Naive B cell (primary cell): ENCODE results near the gene HJV. TPM values are rescaled to one million over a fixed set of nuclear protein-coding genes. Genes with fewer than 3 reads are reported as not detected.

Experiments
- ATAC-seq, 2 donors: fragments of 150-1000 bp; cut with Tn5 transposase; 2 replicates each; pipeline ENCODE4 v1.10.0; 2021; ENCODE audit warnings: low read depth in 2 of 2, mild to moderate bottlenecking in 2 of 2, moderate library complexity in 2 of 2
- DNase-seq: peaks from one replicate; pipeline ENCODE4 v3.0.0; 2022
- H3K27ac Mint-ChIP-seq, 6 donors: one replicate each; pipeline ENCODE4 v1.8.0; 2020 to 2022; ENCODE audit warnings: mild to moderate bottlenecking in 6 of 6, mixed read lengths in 6 of 6, moderate library complexity in 5 of 6, inconsistent platforms in 2 of 6
- H3K27me3 Mint-ChIP-seq, 3 donors: one replicate each; pipeline ENCODE4 v1.8.0; 2021 to 2022; ENCODE audit warnings: mixed read lengths in 3 of 3, mild to moderate bottlenecking in 1 of 3
- H3K36me3 Mint-ChIP-seq, 2 donors: one replicate each; pipeline ENCODE4 v1.8.0; 2020 to 2022; ENCODE audit warnings: mixed read lengths in 2 of 2, inconsistent platforms in 1 of 2, mild to moderate bottlenecking in 1 of 2
- H3K4me1 Mint-ChIP-seq, 3 donors: one replicate each; pipeline ENCODE4 v1.8.0; 2020 to 2022; ENCODE audit warnings: mixed read lengths in 3 of 3, inconsistent platforms in 1 of 3, mild to moderate bottlenecking in 1 of 3, moderate library complexity in 1 of 3
- H3K4me3 Mint-ChIP-seq, 8 donors: one replicate each; pipeline ENCODE4 v1.8.0; 2020 to 2022; ENCODE audit warnings: mild to moderate bottlenecking in 8 of 8, mixed read lengths in 8 of 8, moderate library complexity in 8 of 8, inconsistent platforms in 2 of 8
- H3K9me3 Mint-ChIP-seq, 7 donors: one replicate each; pipeline ENCODE4 v1.8.0; 2020 to 2022; ENCODE audit warnings: mixed read lengths in 7 of 7, mild to moderate bottlenecking in 5 of 7, inconsistent platforms in 2 of 7, moderate library complexity in 1 of 7
- polyA plus RNA-seq, 6 donors: library from polyadenylated mRNA; unstranded; fragments of 300-500 nt; fragmentation: Illumina TruSeq; gene quantifications; one replicate each; pipeline ENCODE4 v1.2.3, GENCODE V29; 2021; ENCODE audit warnings: low read depth in 6 of 6

Gene HJV
- polyA plus RNA-seq, 6 donors from 2014 or later: not detected

- no peak for ATAC-seq
- Mint-ChIP-seq H3K27ac (peak overlapping the region; percentile 21 to 83 (median 60)), H3K27me3 (no peaks in the 10 kb centered on the region), H3K36me3 (no peaks in the 10 kb centered on the region), H3K9me3 (no peaks in the 10 kb centered on the region), H3K4me3 (peak overlapping the region in 6 of 8 donors; percentile 24 to 60 (median 49)), H3K4me1 (peaks cover 46 to 61% (median 48%) of the 10 kb centered on the region in 3 donors)
- DNase-seq: no peak
Measured at GRCh38 chr1:145985129-145985501, 36.4 kb downstream of the HJV start.

- peak overlapping the region in 2 of 8 donors; percentile 45 to 60 for H3K4me3 Mint-ChIP-seq
- H3K36me3 Mint-ChIP-seq: no peaks in the 10 kb centered on the region
- peaks cover 40 to 60% (median 42%) of the 10 kb centered on the region in 3 donors for H3K4me1 Mint-ChIP-seq
- DNase-seq (no peak), ATAC-seq (no peak)
- H3K9me3 Mint-ChIP-seq: no peaks in the 10 kb centered on the region
- peak overlapping the region; percentile 50 to 86 (median 72) for H3K27ac Mint-ChIP-seq
- no peaks in the 10 kb centered on the region for H3K27me3 Mint-ChIP-seq
Measured at GRCh38 chr1:145983960-145984830, 37.3 kb downstream of the HJV start.

DNA sequence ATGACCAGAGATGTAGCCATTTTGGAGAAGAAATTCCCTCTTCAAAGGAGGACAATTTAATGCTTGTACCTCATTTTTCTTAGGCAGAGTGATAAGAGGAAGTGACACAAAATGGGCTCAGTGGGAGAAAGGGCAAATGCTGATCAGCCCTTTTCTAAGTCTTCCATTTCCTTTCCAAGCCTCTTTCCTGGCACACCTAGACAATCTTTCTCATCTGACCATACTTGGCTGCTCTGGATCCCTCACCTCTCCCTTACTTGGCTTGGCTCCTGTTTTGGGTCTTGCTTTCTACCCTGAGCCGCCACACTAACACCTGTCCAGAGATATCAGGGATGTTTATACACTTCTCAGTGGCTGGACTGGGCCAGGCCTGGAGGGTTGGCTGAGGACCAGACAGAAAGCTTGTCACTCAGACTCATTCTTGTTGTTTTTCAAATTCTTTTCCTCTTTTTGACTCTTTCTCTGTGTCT, 38.3 kb downstream of the HJV start:
- ATAC-seq: no peak
- Mint-ChIP-seq H3K27me3 (no peaks in the 10 kb centered on the region), H3K4me1 (peaks cover 32 to 55% (median 33%) of the 10 kb centered on the region in 3 donors), H3K27ac (peak overlapping the region in 5 of 6 donors; percentile 72 to 95 (median 78)), H3K4me3 (peak overlapping the region in 6 of 8 donors; percentile 0 to 76 (median 28)), H3K36me3 (no peaks in the 10 kb centered on the region), H3K9me3 (no peaks in the 10 kb centered on the region)
- DNase-seq: no peak

- Mint-ChIP-seq H3K4me1 (peaks cover 23 to 47% (median 23%) of the 10 kb centered on the region in 3 donors), H3K27me3 (no peaks in the 10 kb centered on the region), H3K9me3 (no peaks in the 10 kb centered on the region), H3K4me3 (peak overlapping the region in 5 of 8 donors; percentile 17 to 80 (median 55)), H3K27ac (peak overlapping the region in 5 of 6 donors; percentile 55 to 88 (median 79)), H3K36me3 (no peaks in the 10 kb centered on the region)
- ATAC-seq (no peak), DNase-seq (no peak)
Measured at GRCh38 chr1:145982010-145982723, 39.4 kb downstream of the HJV start.

GRCh38 chr1:145980457-145980994, 41.0 kb downstream of the HJV start:
- Mint-ChIP-seq H3K27ac (no peak overlapping the region), H3K9me3 (no peaks in the 10 kb centered on the region), H3K36me3 (no peaks in the 10 kb centered on the region), H3K27me3 (no peaks in the 10 kb centered on the region), H3K4me1 (peaks cover 13 to 41% (median 13%) of the 10 kb centered on the region in 3 donors), H3K4me3 (no peak overlapping the region)
- no peak for ATAC-seq
- no peak for DNase-seq

DNA sequence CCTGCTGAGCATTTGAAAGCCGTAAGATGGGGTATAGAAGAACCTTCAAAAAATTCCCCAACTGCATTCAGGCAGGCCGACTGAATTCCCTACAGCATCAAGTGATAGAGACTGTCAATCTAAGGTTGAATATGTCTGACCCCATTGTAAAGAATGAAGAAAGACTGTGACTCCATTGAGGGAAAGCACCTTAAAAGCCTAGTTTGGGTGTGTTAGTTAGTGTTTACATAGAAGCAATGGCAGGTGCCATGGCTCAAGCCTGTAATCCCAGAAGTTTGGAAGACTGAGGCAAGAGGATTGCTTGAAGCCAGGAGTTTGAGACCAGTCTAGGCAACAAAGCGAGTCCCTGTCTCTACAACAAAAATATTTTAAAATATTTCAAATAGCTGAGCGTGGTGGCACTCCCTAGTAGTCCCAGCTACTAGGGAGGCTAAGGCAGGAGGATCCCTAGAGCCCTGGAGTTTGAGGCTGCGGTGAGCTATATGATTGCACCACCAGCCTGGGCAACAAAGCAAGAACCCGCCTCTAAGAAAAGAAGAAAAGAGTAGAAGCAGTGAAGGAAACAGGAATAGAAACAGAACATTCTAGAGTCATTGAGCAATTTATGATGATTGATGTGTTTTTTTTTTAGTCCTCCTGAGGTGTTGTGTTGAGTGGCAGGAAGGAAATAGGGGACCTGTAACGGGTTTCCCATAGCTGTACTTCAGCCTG, 41.6 kb downstream of the HJV start:
- Mint-ChIP-seq H3K27ac (no peak overlapping the region), H3K27me3 (no peaks in the 10 kb centered on the region), H3K4me1 (peaks cover 7 to 40% (median 9%) of the 10 kb centered on the region in 3 donors), H3K4me3 (no peak overlapping the region), H3K36me3 (peaks cover 0 to 6% of the 10 kb centered on the region in 2 donors), H3K9me3 (no peaks in the 10 kb centered on the region)
- DNase-seq (peak; percentile 61), ATAC-seq (peak; percentile 26 to 31)

DNA sequence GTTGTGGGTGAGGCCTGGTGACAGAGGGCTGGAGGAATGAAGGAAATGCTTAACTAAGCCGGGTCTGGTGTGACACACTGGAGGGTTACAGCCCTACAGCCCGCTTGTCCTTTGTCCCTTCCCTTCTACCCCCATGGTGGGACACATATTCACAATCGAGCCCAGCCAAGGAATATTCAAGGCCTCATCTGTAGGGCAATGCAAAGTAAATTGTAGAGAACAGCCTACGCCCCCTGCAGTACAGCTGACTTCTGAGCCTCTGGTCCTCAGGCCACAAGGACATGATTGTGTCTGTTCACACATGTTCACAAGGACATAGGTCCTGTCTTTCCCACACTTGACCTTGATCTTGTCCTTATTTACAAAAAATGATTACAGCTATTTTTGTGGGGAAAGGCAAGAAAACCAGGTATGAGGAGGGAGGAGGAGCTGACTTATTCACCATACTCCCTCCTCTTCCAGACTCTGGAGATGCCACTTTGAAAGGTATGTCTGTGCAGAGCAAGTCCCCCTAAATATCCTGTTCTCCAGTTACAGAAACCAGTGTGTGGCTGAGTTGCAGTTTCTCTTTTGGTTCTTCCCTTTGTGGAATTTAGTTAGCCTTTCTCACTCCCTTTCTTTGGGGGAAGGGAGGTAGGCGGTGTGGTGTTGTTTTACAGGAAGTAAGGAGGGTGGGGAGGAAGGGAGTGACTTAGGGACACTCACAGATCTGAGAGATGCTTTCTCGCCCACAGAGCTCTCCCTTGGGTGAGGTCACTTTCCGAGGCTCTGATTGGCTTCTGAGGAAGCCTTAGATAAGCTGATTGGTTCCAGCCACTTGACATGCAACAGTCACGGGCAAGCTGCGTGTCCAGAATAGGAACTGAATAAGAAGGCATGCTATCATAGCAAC, 42.4 kb downstream of the HJV start:
- no peak overlapping the region for H3K27ac Mint-ChIP-seq
- H3K27me3 Mint-ChIP-seq: no peaks in the 10 kb centered on the region
- ATAC-seq: peak; percentile 82 to 84
- H3K4me3 Mint-ChIP-seq: no peak overlapping the region
- no peaks in the 10 kb centered on the region for H3K9me3 Mint-ChIP-seq
- peaks cover 0 to 39% (median 6%) of the 10 kb centered on the region in 3 donors for H3K4me1 Mint-ChIP-seq
- peak; percentile 85 for DNase-seq
- H3K36me3 Mint-ChIP-seq: peaks cover 0 to 8% of the 10 kb centered on the region in 2 donors

GRCh38 chr1:145978471-145978853, 43.1 kb downstream of the HJV start:
- H3K27me3 Mint-ChIP-seq: no peaks in the 10 kb centered on the region
- H3K27ac Mint-ChIP-seq: no peak overlapping the region
- peaks cover 0 to 8% of the 10 kb centered on the region in 2 donors for H3K36me3 Mint-ChIP-seq
- H3K9me3 Mint-ChIP-seq: no peaks in the 10 kb centered on the region
- H3K4me3 Mint-ChIP-seq: no peak overlapping the region
- ATAC-seq (no peak), DNase-seq (no peak)
- H3K4me1 Mint-ChIP-seq: peaks cover 0 to 32% (median 6%) of the 10 kb centered on the region in 3 donors

- Mint-ChIP-seq H3K9me3 (no peaks in the 10 kb centered on the region), H3K4me3 (peak overlapping the region in 1 of 8 donors; percentile 56), H3K27me3 (no peaks in the 10 kb centered on the region), H3K36me3 (peaks cover 0 to 8% of the 10 kb centered on the region in 2 donors), H3K4me1 (peaks cover 0 to 29% (median 6%) of the 10 kb centered on the region in 3 donors), H3K27ac (no peak overlapping the region)
- peak; percentile 15 to 31 for ATAC-seq
- DNase-seq: peak; percentile 74
Measured at GRCh38 chr1:145977486-145978470, 43.8 kb downstream of the HJV start.

GRCh38 chr1:145977016-145977415, 44.5 kb downstream of the HJV start:
- Mint-ChIP-seq H3K27me3 (no peaks in the 10 kb centered on the region), H3K9me3 (no peaks in the 10 kb centered on the region), H3K36me3 (peaks cover 0 to 8% of the 10 kb centered on the region in 2 donors), H3K4me3 (peak overlapping the region in 1 of 8 donors; percentile 56), H3K27ac (peak overlapping the region in 1 of 6 donors; percentile 61), H3K4me1 (peaks cover 0 to 21% (median 6%) of the 10 kb centered on the region in 3 donors)
- DNase-seq (no peak), ATAC-seq (no peak)

DNA sequence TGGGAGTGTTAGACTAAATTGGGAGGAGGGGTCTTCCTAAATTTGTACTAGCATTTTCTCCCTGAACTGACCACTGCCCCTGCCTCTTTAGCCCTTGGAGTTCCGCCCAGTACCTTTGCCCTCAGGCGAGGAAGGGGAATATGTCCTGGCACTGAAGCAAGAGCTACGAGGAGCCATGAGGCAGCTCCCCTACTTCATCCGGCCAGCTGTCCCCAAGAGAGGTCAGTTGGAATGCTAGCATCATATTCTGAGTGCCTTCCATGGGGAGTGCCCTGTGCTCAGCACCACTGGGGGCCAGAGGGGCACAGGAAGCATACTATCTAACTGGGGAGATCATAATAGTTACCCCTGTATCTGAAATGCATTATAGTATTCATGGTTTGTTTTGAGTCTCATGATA, 46.3 kb downstream of the HJV start:
- H3K4me1 Mint-ChIP-seq: peaks cover 3 to 13% (median 6%) of the 10 kb centered on the region in 3 donors
- DNase-seq (no peak), ATAC-seq (no peak)
- H3K27ac Mint-ChIP-seq: peak overlapping the region in 3 of 6 donors; percentile 28 to 72 (median 47)
- H3K27me3 Mint-ChIP-seq: no peaks in the 10 kb centered on the region
- peaks cover 0 to 8% of the 10 kb centered on the region in 2 donors for H3K36me3 Mint-ChIP-seq
- no peak overlapping the region for H3K4me3 Mint-ChIP-seq
- no peaks in the 10 kb centered on the region for H3K9me3 Mint-ChIP-seq
